Measurements from ENCODE around the gene ACOXL.

Gene ACOXL

GRCh38 chr2:110810404-110810803 is 78.0 kb downstream of the ACOXL start:
- Histone ChIP-seq H3K4me3 (ENCODE audit: low read depth, low read length) (no peak overlapping the region), H3K36me3 (ENCODE audit: control insufficient read depth in 2 of 2, insufficient read depth in 1 of 2, low read length in 2 of 2) (no peaks in the 10 kb centered on the region), H3K27ac (ENCODE audit: extremely low read depth, low read depth, low read length) (no peak overlapping the region), H3K4me1 (ENCODE audit: control insufficient read depth, insufficient read depth, low read length) (peaks cover 2% of the 10 kb centered on the region; the same call in 1 of the 2 replicates), H3K9me3 (ENCODE audit: control insufficient read depth, insufficient read depth, low read depth, low read length) (no peaks in the 10 kb centered on the region)
- TF ChIP-seq ZIC2 (tag by site-specific recombination; IDR thresholded peaks at IDR 0.05) (no peak), BCL11B (tag by site-specific recombination; IDR thresholded peaks at IDR 0.05; ENCODE audit: low read depth) (no peak), REST (tag by site-specific recombination; IDR thresholded peaks at IDR 0.05) (no peak), SCRT1 (tag by site-specific recombination; IDR thresholded peaks at IDR 0.05; ENCODE audit: borderline replicate concordance) (0 out of 2 replicates have a peak, but pooled peaks have one; percentile 58), BCL6B (tag by site-specific recombination; IDR thresholded peaks at IDR 0.05) (no peak), ZNF600 (tag by site-specific recombination; IDR thresholded peaks at IDR 0.05) (no peak), ZNF366 (tag by site-specific recombination; conservative IDR thresholded peaks at IDR 0.05) (peak; percentile 88)
- CTCF ChIA-PET: interaction anchor here (1.1 to 4.2 kb wide), 3 partner anchors 9 to 30 kb away, joined by 3 to 27 read pairs (median 10); no protein-coding TSS in a partner anchor
- POLR2A ChIA-PET: no interaction called here

GRCh38 chr2:110812726-110813645 is 80.6 kb downstream of the ACOXL start:
- Histone ChIP-seq H3K27ac (ENCODE audit: extremely low read depth, low read depth, low read length) (no peak overlapping the region), H3K9me3 (ENCODE audit: control insufficient read depth, insufficient read depth, low read depth, low read length) (no peaks in the 10 kb centered on the region), H3K4me1 (ENCODE audit: control insufficient read depth, insufficient read depth, low read length) (peaks cover 2% of the 10 kb centered on the region; the same call in 1 of the 2 replicates), H3K4me3 (ENCODE audit: low read depth, low read length) (no peak overlapping the region), H3K36me3 (ENCODE audit: control insufficient read depth in 2 of 2, insufficient read depth in 1 of 2, low read length in 2 of 2) (no peaks in the 10 kb centered on the region)
- CTCF ChIA-PET: interaction anchor here (0.6 to 4.2 kb wide), 19 partner anchors 9 to 888 kb away, joined by 3 to 27 read pairs (median 4); partner anchors contain the start of gene BCL2L11
- POLR2A ChIA-PET: no interaction called here
- TF ChIP-seq ZNF426 (tag by site-specific recombination; IDR thresholded peaks at IDR 0.05): no peak
- TF ChIP-seq ZNF558 (tag by site-specific recombination; IDR thresholded peaks at IDR 0.05): no peak
- no peak for TF ChIP-seq ZNF626 (tag by site-specific recombination; IDR thresholded peaks at IDR 0.05)
- no peak for TF ChIP-seq ZNF658 (tag by site-specific recombination; IDR thresholded peaks at IDR 0.05)
- no peak for TF ChIP-seq MEIS1 (CRISPR knock-in tag; IDR thresholded peaks at IDR 0.05; ENCODE audit: borderline replicate concordance)
- no peak for TF ChIP-seq ZNF473 (tag by site-specific recombination; IDR thresholded peaks at IDR 0.05)
- TF ChIP-seq ZBTB11 (tag by site-specific recombination; conservative IDR thresholded peaks at IDR 0.05; ENCODE audit: low read depth): no peak
- no peak for TF ChIP-seq ZNF19 (tag by site-specific recombination; IDR thresholded peaks at IDR 0.05; ENCODE audit: low read depth)
- no peak for TF ChIP-seq BCL11B (tag by site-specific recombination; IDR thresholded peaks at IDR 0.05; ENCODE audit: low read depth)
- TF ChIP-seq GLI2 (tag by site-specific recombination; IDR thresholded peaks at IDR 0.05; ENCODE audit: borderline replicate concordance, low read depth): no peak
- TF ChIP-seq ZNF518A (tag by site-specific recombination; conservative IDR thresholded peaks at IDR 0.05; ENCODE audit: low read depth): no peak
- TF ChIP-seq SP7 (tag by site-specific recombination; IDR thresholded peaks at IDR 0.05): no peak
- no peak for TF ChIP-seq ZNF664 (tag by site-specific recombination; IDR thresholded peaks at IDR 0.05)

Data from HEK293 (cell line).